Measurements from ENCODE around the gene CACNA1H. TPM values are rescaled to one million over a fixed set of nuclear protein-coding genes. Genes with fewer than 3 reads are reported as not detected.

CACNA1H gene
- total RNA-seq, 4 donors from 2014 or later = 6.8 to 94.5 (median 27.6) TPM

DNA sequence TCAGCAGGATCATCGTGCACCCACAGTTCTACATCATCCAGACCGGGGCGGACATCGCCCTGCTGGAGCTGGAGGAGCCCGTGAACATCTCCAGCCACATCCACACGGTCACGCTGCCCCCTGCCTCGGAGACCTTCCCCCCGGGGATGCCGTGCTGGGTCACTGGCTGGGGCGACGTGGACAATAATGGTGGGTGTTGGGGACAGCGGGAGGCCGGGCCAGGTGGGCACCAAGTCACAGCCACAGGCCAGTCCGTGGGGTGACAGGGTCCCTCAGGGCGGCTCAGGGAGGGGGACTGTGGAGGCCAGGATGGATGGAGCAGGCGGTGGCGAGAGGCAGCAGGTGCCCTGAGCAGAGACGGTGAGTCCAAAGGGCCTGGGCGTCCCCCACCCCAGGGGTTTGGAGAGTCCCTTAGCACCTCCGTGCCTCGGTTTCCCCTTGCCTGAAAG lies 104.0 kb downstream of the CACNA1H start:
- Histone ChIP-seq H3K4me1 (no peaks in the 10 kb centered on the region), H3K9me3 (no peaks in the 10 kb centered on the region), H3K27me3 (peaks cover 0 to 10% of the 10 kb centered on the region in 2 donors), H3K36me3 (no peaks in the 10 kb centered on the region), H3K27ac (no peak overlapping the region), H3K4me3 (no peak overlapping the region)
- TF ChIP-seq, protein P1, sequence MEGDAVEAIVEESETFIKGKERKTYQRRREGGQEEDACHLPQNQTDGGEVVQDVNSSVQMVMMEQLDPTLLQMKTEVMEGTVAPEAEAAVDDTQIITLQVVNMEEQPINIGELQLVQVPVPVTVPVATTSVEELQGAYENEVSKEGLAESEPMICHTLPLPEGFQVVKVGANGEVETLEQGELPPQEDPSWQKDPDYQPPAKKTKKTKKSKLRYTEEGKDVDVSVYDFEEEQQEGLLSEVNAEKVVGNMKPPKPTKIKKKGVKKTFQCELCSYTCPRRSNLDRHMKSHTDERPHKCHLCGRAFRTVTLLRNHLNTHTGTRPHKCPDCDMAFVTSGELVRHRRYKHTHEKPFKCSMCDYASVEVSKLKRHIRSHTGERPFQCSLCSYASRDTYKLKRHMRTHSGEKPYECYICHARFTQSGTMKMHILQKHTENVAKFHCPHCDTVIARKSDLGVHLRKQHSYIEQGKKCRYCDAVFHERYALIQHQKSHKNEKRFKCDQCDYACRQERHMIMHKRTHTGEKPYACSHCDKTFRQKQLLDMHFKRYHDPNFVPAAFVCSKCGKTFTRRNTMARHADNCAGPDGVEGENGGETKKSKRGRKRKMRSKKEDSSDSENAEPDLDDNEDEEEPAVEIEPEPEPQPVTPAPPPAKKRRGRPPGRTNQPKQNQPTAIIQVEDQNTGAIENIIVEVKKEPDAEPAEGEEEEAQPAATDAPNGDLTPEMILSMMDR (IDR thresholded peaks at IDR 0.05) = no peak
- TF ChIP-seq POLR2A (IDR thresholded peaks at IDR 0.05) = no peak
- intact Hi-C loops (cut with DNase I; ENCODE audit: low total_unique reads) = no loop called here
- DNase-seq = no peak

DNA sequence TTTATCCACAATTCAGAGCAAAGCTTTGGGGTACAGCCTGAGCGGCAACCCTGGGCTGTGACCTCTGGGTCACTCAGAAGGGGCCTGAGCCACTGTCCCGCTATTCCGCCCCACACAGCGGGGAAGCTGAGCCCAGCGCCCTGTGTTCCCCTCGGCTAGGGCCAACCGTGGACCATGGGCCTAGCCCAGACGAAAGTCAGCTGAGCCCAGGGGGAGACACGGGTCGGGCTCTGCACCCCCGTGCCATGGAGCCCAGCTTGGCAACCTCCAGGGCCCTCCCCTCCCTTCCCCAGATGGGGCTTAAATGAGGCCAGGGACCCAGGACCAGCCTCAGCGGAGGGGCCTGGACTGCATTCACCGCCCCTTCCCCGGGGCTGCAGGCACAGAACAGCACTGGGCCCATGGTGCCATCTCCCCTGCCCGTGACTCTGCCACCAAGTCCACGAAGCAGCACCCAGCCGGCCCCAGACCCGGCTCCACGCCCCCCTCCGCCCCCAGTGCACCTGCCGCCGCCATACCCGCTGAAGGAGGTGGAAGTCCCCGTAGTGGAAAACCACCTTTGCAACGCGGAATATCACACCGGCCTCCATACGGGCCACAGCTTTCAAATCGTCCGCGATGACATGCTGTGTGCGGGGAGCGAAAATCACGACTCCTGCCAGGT lies 104.8 kb downstream of the CACNA1H start:
- Histone ChIP-seq H3K27ac (no peak overlapping the region), H3K4me3 (no peak overlapping the region), H3K4me1 (no peaks in the 10 kb centered on the region), H3K36me3 (no peaks in the 10 kb centered on the region), H3K9me3 (no peaks in the 10 kb centered on the region), H3K27me3 (peaks cover 0 to 13% of the 10 kb centered on the region in 2 donors)
- TF ChIP-seq, protein P1 (IDR thresholded peaks at IDR 0.05) = no peak
- TF ChIP-seq POLR2A (IDR thresholded peaks at IDR 0.05) = no peak
- no peak for DNase-seq
- intact Hi-C loops (cut with DNase I; ENCODE audit: low total_unique reads) = no loop called here

DNA sequence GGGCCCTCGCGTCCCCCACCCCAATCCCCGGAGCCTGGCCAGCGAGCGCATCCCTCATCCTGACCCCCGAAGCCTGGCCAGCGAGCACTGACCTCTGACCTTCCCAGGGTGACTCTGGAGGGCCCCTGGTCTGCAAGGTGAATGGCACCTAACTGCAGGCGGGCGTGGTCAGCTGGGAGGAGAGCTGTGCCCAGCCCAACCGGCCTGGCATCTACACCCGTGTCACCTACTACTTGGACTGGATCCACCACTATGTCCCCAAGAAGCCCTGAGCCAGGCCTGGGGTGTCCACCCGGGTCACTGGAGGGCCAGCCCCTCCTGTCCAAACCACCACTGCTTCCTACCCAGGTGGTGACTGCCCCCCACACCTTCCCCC lies 105.3 kb downstream of the CACNA1H start:
- no peak for DNase-seq
- Histone ChIP-seq H3K27me3 (peaks cover 0 to 13% of the 10 kb centered on the region in 2 donors), H3K4me3 (no peak overlapping the region), H3K36me3 (no peaks in the 10 kb centered on the region), H3K9me3 (no peaks in the 10 kb centered on the region), H3K27ac (no peak overlapping the region), H3K4me1 (no peaks in the 10 kb centered on the region)
- intact Hi-C loops (cut with DNase I; ENCODE audit: low total_unique reads) = no loop called here
- TF ChIP-seq, protein P1 (IDR thresholded peaks at IDR 0.05) = no peak

DNA sequence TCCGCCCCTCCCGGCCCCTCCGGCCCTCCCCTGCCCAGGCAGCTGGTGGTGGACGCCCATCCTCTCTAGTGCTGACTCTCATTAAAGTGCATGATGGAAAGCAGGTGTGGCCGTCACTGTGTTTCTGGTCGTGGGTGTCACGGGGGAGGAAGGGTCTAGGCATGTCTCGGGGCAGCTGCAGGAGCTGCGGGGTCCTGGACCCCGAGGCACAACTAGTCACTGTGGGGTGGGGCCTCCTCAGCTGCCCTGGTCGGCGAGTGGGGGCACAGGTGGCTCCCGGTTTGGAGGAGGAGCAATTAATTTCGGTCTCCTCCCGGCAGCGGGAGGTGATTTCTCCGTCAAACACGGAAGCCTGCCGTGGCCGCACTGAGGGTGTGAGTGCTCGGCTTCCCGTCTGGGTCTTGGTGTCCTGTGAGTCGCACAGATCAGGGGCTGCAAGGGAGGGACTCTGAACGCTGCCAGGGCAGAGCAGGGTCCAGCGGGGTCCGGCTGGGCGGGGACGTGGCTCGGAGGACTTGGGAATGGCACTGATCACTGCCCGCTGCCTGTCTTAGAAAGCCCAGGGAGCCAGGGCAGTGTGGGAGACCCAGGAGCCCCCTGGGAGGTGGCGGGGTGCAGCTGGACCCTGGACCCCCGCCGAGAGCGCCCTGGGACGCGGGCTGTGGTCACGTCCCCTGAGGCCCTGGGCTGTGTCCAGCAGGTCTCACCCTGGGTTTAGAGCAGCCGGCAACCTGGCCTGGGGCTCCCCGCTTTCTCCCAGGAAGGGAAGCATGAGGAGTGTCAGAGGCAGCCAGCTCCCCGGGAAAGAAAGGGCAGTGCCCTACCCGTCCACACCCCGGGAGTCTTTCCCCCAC lies 106.2 kb downstream of the CACNA1H start:
- Histone ChIP-seq H3K4me3 (no peak overlapping the region), H3K4me1 (no peaks in the 10 kb centered on the region), H3K9me3 (no peaks in the 10 kb centered on the region), H3K27me3 (peaks cover 0 to 13% of the 10 kb centered on the region in 2 donors), H3K36me3 (no peaks in the 10 kb centered on the region), H3K27ac (no peak overlapping the region)
- intact Hi-C loops (cut with DNase I; ENCODE audit: low total_unique reads) = no loop called here
- TF ChIP-seq, protein P1 (IDR thresholded peaks at IDR 0.05) = no peak
- TF ChIP-seq POLR2A (IDR thresholded peaks at IDR 0.05) = no peak
- DNase-seq = no peak

DNA sequence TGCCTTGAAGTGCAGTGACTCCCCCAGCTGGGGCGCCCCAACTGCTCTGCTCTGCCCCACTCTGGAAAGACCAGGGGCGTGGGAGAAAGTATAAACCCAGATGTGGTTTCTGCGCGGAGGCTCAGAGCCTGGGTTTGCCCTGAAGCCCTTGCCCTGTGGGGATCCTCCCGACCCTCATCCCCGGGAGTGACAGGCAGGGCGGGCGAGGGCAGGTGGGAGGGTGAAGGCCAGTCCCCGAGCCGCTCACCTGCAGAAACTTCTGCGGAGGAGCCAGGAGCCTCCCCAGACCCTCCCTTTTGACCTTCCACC lies 106.8 kb downstream of the CACNA1H start:
- Histone ChIP-seq H3K9me3 (no peaks in the 10 kb centered on the region), H3K27ac (no peak overlapping the region), H3K4me1 (no peaks in the 10 kb centered on the region), H3K4me3 (no peak overlapping the region), H3K27me3 (peaks cover 0 to 13% of the 10 kb centered on the region in 2 donors), H3K36me3 (no peaks in the 10 kb centered on the region)
- no peak for DNase-seq
- TF ChIP-seq, protein P1 (IDR thresholded peaks at IDR 0.05) = no peak
- no peak for TF ChIP-seq POLR2A (IDR thresholded peaks at IDR 0.05)
- intact Hi-C loops (cut with DNase I; ENCODE audit: low total_unique reads) = no loop called here

Measured in uterus (tissue), 4 donors.